Smooth muscle cell of bladder (primary cell): ENCODE measurements around the gene MYOCD. TPM values are rescaled to one million over a fixed set of nuclear protein-coding genes. Genes with fewer than 3 reads are reported as not detected.

ENCODE experiments used
- total RNA-seq: library from RNA; depleted of rRNA; stranded (reverse); fragments of >200 nt; gene quantifications from 2 replicates; pipeline ENCODE4 v1.2.3, GENCODE V29; 2014

MYOCD gene, protein sequence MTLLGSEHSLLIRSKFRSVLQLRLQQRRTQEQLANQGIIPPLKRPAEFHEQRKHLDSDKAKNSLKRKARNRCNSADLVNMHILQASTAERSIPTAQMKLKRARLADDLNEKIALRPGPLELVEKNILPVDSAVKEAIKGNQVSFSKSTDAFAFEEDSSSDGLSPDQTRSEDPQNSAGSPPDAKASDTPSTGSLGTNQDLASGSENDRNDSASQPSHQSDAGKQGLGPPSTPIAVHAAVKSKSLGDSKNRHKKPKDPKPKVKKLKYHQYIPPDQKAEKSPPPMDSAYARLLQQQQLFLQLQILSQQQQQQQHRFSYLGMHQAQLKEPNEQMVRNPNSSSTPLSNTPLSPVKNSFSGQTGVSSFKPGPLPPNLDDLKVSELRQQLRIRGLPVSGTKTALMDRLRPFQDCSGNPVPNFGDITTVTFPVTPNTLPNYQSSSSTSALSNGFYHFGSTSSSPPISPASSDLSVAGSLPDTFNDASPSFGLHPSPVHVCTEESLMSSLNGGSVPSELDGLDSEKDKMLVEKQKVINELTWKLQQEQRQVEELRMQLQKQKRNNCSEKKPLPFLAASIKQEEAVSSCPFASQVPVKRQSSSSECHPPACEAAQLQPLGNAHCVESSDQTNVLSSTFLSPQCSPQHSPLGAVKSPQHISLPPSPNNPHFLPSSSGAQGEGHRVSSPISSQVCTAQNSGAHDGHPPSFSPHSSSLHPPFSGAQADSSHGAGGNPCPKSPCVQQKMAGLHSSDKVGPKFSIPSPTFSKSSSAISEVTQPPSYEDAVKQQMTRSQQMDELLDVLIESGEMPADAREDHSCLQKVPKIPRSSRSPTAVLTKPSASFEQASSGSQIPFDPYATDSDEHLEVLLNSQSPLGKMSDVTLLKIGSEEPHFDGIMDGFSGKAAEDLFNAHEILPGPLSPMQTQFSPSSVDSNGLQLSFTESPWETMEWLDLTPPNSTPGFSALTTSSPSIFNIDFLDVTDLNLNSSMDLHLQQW
- 9.8 and 11.9 TPM in 2 replicates for total RNA-seq

GRCh38 chr17:12665263-12666210 is at the start of gene MYOCD:
Gene MYOCD (plus strand): TSS chr17:12665890. CDS start chr17:12666189, 299 bp downstream.

GRCh38 chr17:12789481-12790248 is 124.0 kb downstream of the MYOCD start, which contains the start of gene ARHGAP44:
Gene ARHGAP44 (plus strand): TSS chr17:12789498. CDS start chr17:12789839, 341 bp downstream.

Other genes with a start within 250 kb of the MYOCD start
- gene ARHGAP44, start 123.6 kb downstream of the MYOCD start, total RNA-seq, result 0.71 and 1.6 TPM in 2 replicates